Gastroesophageal sphincter (tissue), 4 donors: Measurements from ENCODE around the gene PTGES2. TPM values are rescaled to one million over a fixed set of nuclear protein-coding genes. Genes with fewer than 3 reads are reported as not detected.

Source experiments
- ATAC-seq: fragments of 150-250 bp; one replicate; pipeline ENCODE4 v1.9.1; 2016; ENCODE audit warnings: mild to moderate bottlenecking, moderate library complexity
- H3K27ac ChIP-seq, 4 donors: fragments of 200-600 bp; sonication (generic) in 3 of 4; 1 replicate in 3 of 4; 2 replicates in 1 of 4; pipeline ENCODE4 v1.5.1; 2016 to 2019
- H3K27me3 ChIP-seq: fragments of 200-600 bp; sonication (generic); one replicate; pipeline ENCODE4 v1.5.1; 2019
- H3K36me3 ChIP-seq, 2 donors: fragments of 200-600 bp; sonication (generic); one replicate each; pipeline ENCODE4 v1.5.1; 2019; ENCODE audit warnings: control low read depth in 1 of 2
- H3K4me1 ChIP-seq, 3 donors: fragments of 200-600 bp; sonication (generic); 1 replicate in 2 of 3; 2 replicates in 1 of 3; pipeline ENCODE4 v1.5.1; 2016 to 2019; ENCODE audit warnings: control low read depth in 2 of 3
- H3K4me3 ChIP-seq, 2 donors: fragments of 200-600 bp; sonication (generic); one replicate each; pipeline ENCODE4 v1.5.1; 2019; ENCODE audit warnings: mild to moderate bottlenecking in 1 of 2, moderate library complexity in 1 of 2
- H3K9me3 ChIP-seq, 3 donors: fragments of 200-600 bp; sonication (generic); one replicate each; pipeline ENCODE4 v1.5.1; 2017 to 2019; ENCODE audit warnings: control low read depth in 2 of 3
- CTCF ChIP-seq, 4 experiments: fragments of 200-600 bp in 2 of 4; fragments of 450-650 bp in 2 of 4; sonication (generic) in 1 of 4; IDR thresholded peaks; one replicate each; pipeline ENCODE4 v1.5.1; 2017 to 2019; ENCODE audit warnings: antibody characterized with exemption in 4 of 4, mild to moderate bottlenecking in 2 of 4, moderate library complexity in 2 of 4
- EP300 ChIP-seq: sonication (generic); formaldehyde crosslinking; IDR thresholded peaks from one replicate; pipeline ENCODE4 v1.6.1; 2017; ENCODE audit warnings: antibody characterized with exemption, mild to moderate bottlenecking
- POLR2A ChIP-seq, 2 donors: fragments of 450-650 bp; IDR thresholded peaks; one replicate each; pipeline ENCODE4 v1.6.1; 2017; ENCODE audit warnings: antibody characterized with exemption in 2 of 2, mild to moderate bottlenecking in 2 of 2, moderate library complexity in 1 of 2
- POLR2AphosphoS5 ChIP-seq: sonication (generic); formaldehyde crosslinking; IDR thresholded peaks from one replicate; pipeline ENCODE4 v1.6.1; 2017; ENCODE audit warnings: antibody characterized with exemption
- WGBS, 2 donors: methylation state at CpG; one replicate each; pipeline ENCODE4 v1.1.5; 2018; ENCODE audit warnings: low coverage in 1 of 2; 5-methylcytosine and 5-hydroxymethylcytosine counted together
- total RNA-seq, 4 donors: library from RNA; depleted of rRNA; stranded (reverse); fragments of >200 nt; gene quantifications; one replicate each; pipeline ENCODE4 v1.1.0, GENCODE V29; 2016

Gene PTGES2
- total RNA-seq, 4 donors from 2014 or later: 46.1 to 85.8 (median 57.5) TPM

GRCh38 chr9:128103589-128103962 lies 24.0 kb downstream of the PTGES2 start:
- ATAC-seq: no peak
- Histone ChIP-seq H3K4me3 (no peak overlapping the region), H3K27ac (peak overlapping the region in 3 of 4 donors; percentile 14 to 27 (median 18)), H3K36me3 (peaks cover 0 to 80% of the 10 kb centered on the region in 2 donors), H3K27me3 (no peaks in the 10 kb centered on the region), H3K4me1 (peaks cover 0 to 66% (median 14%) of the 10 kb centered on the region in 3 donors), H3K9me3 (no peaks in the 10 kb centered on the region)
- 65% methylated on average over 5 of the region's 8 CpGs; no CpG with 5 or more reads in 1 of the 2 donors for WGBS, 2 donors
- TF ChIP-seq CTCF (IDR thresholded peaks at IDR 0.05): peak in 1 of 4 experiments; percentile 13
- TF ChIP-seq POLR2AphosphoS5: no peak

DNA sequence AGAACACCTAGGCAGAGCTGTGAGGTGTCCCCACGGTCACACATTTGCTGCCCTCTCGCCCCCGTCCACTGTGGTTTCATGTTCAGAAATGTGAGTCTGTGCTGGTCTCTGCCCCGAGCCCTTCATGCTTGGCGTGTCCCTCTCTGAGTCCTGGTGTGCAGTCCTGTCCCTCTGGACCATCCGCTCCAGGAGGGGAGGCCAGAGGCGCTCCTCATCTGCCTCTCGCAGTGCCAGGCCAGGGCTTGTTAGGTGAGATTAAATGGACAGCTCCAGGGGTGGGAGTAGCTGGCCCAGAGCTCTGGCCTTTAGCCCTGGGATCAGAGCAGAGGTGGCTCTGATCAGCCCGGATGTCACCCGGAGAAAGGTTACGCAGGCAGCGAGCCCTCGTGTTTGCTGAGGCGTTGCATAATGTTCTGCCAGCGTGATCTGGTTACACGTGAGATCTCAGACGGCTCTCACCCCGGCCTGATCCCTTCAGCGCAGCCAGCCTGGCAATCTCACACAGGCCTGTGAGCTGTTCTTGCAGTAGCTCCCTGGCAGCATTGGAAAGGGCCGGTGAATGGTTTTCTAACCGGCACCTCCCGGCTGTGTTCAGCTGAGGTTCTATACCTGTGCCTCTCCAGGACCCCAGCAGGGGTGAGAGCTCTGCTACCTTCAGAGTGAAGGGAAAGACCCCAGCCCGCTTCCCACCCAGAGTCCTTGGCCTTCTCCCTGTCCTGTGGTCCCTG lies 24.5 kb downstream of the PTGES2 start:
- no peaks in the 10 kb centered on the region for H3K27me3 ChIP-seq
- H3K4me3 ChIP-seq: no peak overlapping the region
- no peaks in the 10 kb centered on the region for H3K9me3 ChIP-seq
- ATAC-seq: no peak
- 83% methylated on average over 1 of the region's 23 CpGs; no CpG with 5 or more reads in 1 of the 2 donors for WGBS, 2 donors
- no peak for TF ChIP-seq EP300
- TF ChIP-seq CTCF (IDR thresholded peaks at IDR 0.05): no peak
- no peak for TF ChIP-seq POLR2AphosphoS5
- no peak for TF ChIP-seq POLR2A (IDR thresholded peaks at IDR 0.05)
- H3K27ac ChIP-seq: peak overlapping the region in 3 of 4 donors; percentile 14 to 94 (median 18)
- H3K4me1 ChIP-seq: peaks cover 0 to 66% (median 14%) of the 10 kb centered on the region in 3 donors
- peaks cover 0 to 74% of the 10 kb centered on the region in 2 donors for H3K36me3 ChIP-seq

DNA sequence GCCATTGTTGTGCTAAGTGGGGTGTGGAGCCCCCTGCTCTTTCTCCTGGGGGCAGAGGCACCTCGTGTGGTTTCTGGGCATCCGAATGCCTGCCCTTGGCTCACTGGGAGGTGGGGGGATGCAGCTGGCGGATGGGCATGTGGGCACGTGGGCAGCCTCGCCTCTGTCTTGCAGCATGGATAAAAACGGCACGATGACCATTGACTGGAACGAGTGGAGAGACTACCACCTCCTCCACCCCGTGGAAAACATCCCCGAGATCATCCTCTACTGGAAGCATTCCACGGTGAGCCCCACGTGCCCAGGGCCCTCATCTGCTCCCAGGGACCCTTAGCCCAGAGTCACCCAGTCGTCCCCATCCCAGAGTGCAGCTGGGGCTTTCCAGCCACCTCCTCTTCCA lies 25.3 kb downstream of the PTGES2 start:
- no peaks in the 10 kb centered on the region for H3K27me3 ChIP-seq
- H3K4me1 ChIP-seq: peaks cover 3 to 72% (median 22%) of the 10 kb centered on the region in 3 donors
- no peak for ATAC-seq
- peaks cover 0 to 66% of the 10 kb centered on the region in 2 donors for H3K36me3 ChIP-seq
- TF ChIP-seq EP300: no peak
- TF ChIP-seq CTCF (IDR thresholded peaks at IDR 0.05): no peak
- no peak for TF ChIP-seq POLR2AphosphoS5
- no peak for TF ChIP-seq POLR2A (IDR thresholded peaks at IDR 0.05)
- peak overlapping the region in 1 of 4 donors; percentile 94 for H3K27ac ChIP-seq
- WGBS, 2 donors: 70% methylated on average over 3 of the region's 13 CpGs; no CpG with 5 or more reads in 1 of the 2 donors
- no peaks in the 10 kb centered on the region for H3K9me3 ChIP-seq
- H3K4me3 ChIP-seq: no peak overlapping the region

GRCh38 chr9:128101690-128102089 lies 25.8 kb downstream of the PTGES2 start:
- WGBS, 2 donors: 52 to 77% methylated on average over 2 to 12 of the region's 20 CpGs
- Histone ChIP-seq H3K36me3 (peaks cover 0 to 61% of the 10 kb centered on the region in 2 donors), H3K4me3 (no peak overlapping the region), H3K4me1 (peaks cover 3 to 77% (median 22%) of the 10 kb centered on the region in 3 donors), H3K9me3 (no peaks in the 10 kb centered on the region), H3K27me3 (no peaks in the 10 kb centered on the region), H3K27ac (peak overlapping the region in 3 of 4 donors; percentile 94 to 99 (median 96))
- ATAC-seq: no peak
- TF ChIP-seq POLR2AphosphoS5 (no peak), POLR2A (IDR thresholded peaks at IDR 0.05) (no peak), CTCF (IDR thresholded peaks at IDR 0.05) (no peak), EP300 (no peak)

- no peaks in the 10 kb centered on the region for H3K27me3 ChIP-seq
- H3K4me1 ChIP-seq: peaks cover 3 to 82% (median 22%) of the 10 kb centered on the region in 3 donors
- peak overlapping the region in 3 of 4 donors; percentile 94 to 99 (median 96) for H3K27ac ChIP-seq
- WGBS, 2 donors: 54 to 88% methylated on average over 4 to 9 of the region's 12 CpGs
- H3K4me3 ChIP-seq: no peak overlapping the region
- no peaks in the 10 kb centered on the region for H3K9me3 ChIP-seq
- H3K36me3 ChIP-seq: peaks cover 0 to 57% of the 10 kb centered on the region in 2 donors
- no peak for TF ChIP-seq POLR2A (IDR thresholded peaks at IDR 0.05)
- no peak for TF ChIP-seq EP300
- no peak for TF ChIP-seq POLR2AphosphoS5
- TF ChIP-seq CTCF (IDR thresholded peaks at IDR 0.05): no peak
- no peak for ATAC-seq
Observed at GRCh38 chr9:128101231-128101661, 26.3 kb downstream of the PTGES2 start.
